NOMO-1 treated with DMSO at 0.1 percent for 48 hours (cell line): ENCODE data around the gene RASGRF1.
A peak's percentile ranks its signal among the peaks of the same experiment; 100 is the strongest.

Experiments
- DNase-seq: peaks from one replicate; lab custom pipeline; 2025; ENCODE audit not compliant: unreplicated experiment; lab: John Stamatoyannopoulos, UW

The RASGRF1 gene

GRCh38 chr15:78916088-78916487, 174.5 kb downstream of the RASGRF1 start:
- DNase-seq = no peak

GRCh38 chr15:78915341-78916087, 175.1 kb downstream of the RASGRF1 start:
- DNase-seq = peak; percentile 78

GRCh38 chr15:78914027-78914764, 176.4 kb downstream of the RASGRF1 start:
- DNase-seq = no peak

GRCh38 chr15:78913012-78913411, 177.6 kb downstream of the RASGRF1 start:
- no peak for DNase-seq

GRCh38 chr15:78912316-78912715, 178.3 kb downstream of the RASGRF1 start:
- DNase-seq = no peak

GRCh38 chr15:78910271-78910670, 180.3 kb downstream of the RASGRF1 start:
- DNase-seq = no peak
